Limb (tissue), 2 donors: Measurements from ENCODE around the gene TPH2.

Experiments
- DNase-seq, 2 donors: peaks; one replicate each; pipeline ENCODE4 v3.0.0-alpha.2; 2016; ENCODE audit errors: extremely low spot score in 2 of 2

Gene TPH2

GRCh38 chr12:71958993-71959578 is 20.4 kb downstream of the TPH2 start:
- no peak for DNase-seq

- DNase-seq = no peak
Measured at GRCh38 chr12:71967211-71967610, 28.6 kb downstream of the TPH2 start.

- no peak for DNase-seq
Measured at GRCh38 chr12:71969330-71969729, 30.7 kb downstream of the TPH2 start.

GRCh38 chr12:71970031-71970430 is 31.4 kb downstream of the TPH2 start:
- DNase-seq = no peak

- no peak for DNase-seq
Measured at GRCh38 chr12:71972441-71973074, 33.9 kb downstream of the TPH2 start.

- no peak for DNase-seq
Measured at GRCh38 chr12:71973687-71974086, 35.0 kb downstream of the TPH2 start.

- no peak for DNase-seq
Measured at GRCh38 chr12:71980538-71980937, 41.9 kb downstream of the TPH2 start.

- DNase-seq = no peak
Measured at GRCh38 chr12:71981149-71981548, 42.5 kb downstream of the TPH2 start.

GRCh38 chr12:71994715-71995114 is 56.1 kb downstream of the TPH2 start:
- no peak for DNase-seq

GRCh38 chr12:71999795-72000194 is 61.1 kb downstream of the TPH2 start:
- no peak for DNase-seq

GRCh38 chr12:72000969-72001648 is 62.5 kb downstream of the TPH2 start:
- DNase-seq = no peak

GRCh38 chr12:72006766-72007165 is 68.1 kb downstream of the TPH2 start:
- no peak for DNase-seq

GRCh38 chr12:72010356-72010755 is 71.7 kb downstream of the TPH2 start:
- DNase-seq = no peak

GRCh38 chr12:72011374-72011773 is 72.7 kb downstream of the TPH2 start:
- DNase-seq = peak in 1 of 2 donors; percentile 33

GRCh38 chr12:72012874-72013273 is 74.2 kb downstream of the TPH2 start:
- DNase-seq = no peak

GRCh38 chr12:72015895-72016294 is 77.2 kb downstream of the TPH2 start:
- no peak for DNase-seq

GRCh38 chr12:72017054-72017651 is 78.5 kb downstream of the TPH2 start:
- DNase-seq = peak; percentile 77 to 85

- DNase-seq = no peak
Measured at GRCh38 chr12:72018036-72018435, 79.4 kb downstream of the TPH2 start.

- no peak for DNase-seq
Measured at GRCh38 chr12:72024613-72025012, 86.0 kb downstream of the TPH2 start.

- DNase-seq = no peak
Measured at GRCh38 chr12:72025524-72025923, 86.9 kb downstream of the TPH2 start.

- DNase-seq = no peak
Measured at GRCh38 chr12:72028966-72029365, 90.3 kb downstream of the TPH2 start.

- no peak for DNase-seq
Measured at GRCh38 chr12:72030277-72030676, 91.6 kb downstream of the TPH2 start.

- DNase-seq = no peak
Measured at GRCh38 chr12:72031066-72031465, 92.4 kb downstream of the TPH2 start.
